ENCODE measurements around the gene KYAT1.

GRCh38 chr9:128898382-128898781 is 16.6 kb upstream of the KYAT1 start:
- TF ChIP-seq CTCF (IDR thresholded peaks at IDR 0.05) (no peak), POLR2A (IDR thresholded peaks at IDR 0.05) (no peak)
